Activated B cell treated with CpG ODN at 0.5 μM for 24 hours (primary cell): ENCODE data around the gene BTNL9. TPM values are rescaled to one million over a fixed set of nuclear protein-coding genes. Genes with fewer than 3 reads are reported as not detected.
"Not testable (repeated sequence)": the region's sequence is repeated elsewhere in the genome, so short reads cannot be mapped to it uniquely, and the experiment has no call there.

Source experiments
- ATAC-seq: fragments of 200-7000 bp; cut with Tn5 transposase; one replicate; pipeline ENCODE4 v1.10.0; 2021; ENCODE audit warnings: low read depth, mild to moderate bottlenecking, moderate library complexity
- CTCF ChIA-PET: fragments of 350-600 bp; sonication (Branson Sonifier 250); formaldehyde crosslinking; loops from one replicate; lab custom pipeline; 2021; ENCODE audit warnings: antibody characterized with exemption; lab: Charles Lee
- POLR2A ChIA-PET: fragments of 350-600 bp; sonication (Branson Sonifier 250); formaldehyde crosslinking; loops from one replicate; lab custom pipeline; 2021; ENCODE audit warnings: antibody characterized with exemption; lab: Charles Lee
- DNase-seq: peaks from one replicate; pipeline ENCODE4 v3.0.0; 2022
- H3K27ac Mint-ChIP-seq: one replicate; pipeline ENCODE4 v1.8.0; 2020; ENCODE audit warnings: mixed read lengths
- H3K27me3 Mint-ChIP-seq: one replicate; pipeline ENCODE4 v1.8.0; 2021; ENCODE audit warnings: mixed read lengths
- H3K36me3 Mint-ChIP-seq: one replicate; pipeline ENCODE4 v1.8.0; 2021; ENCODE audit warnings: low read depth, mixed read lengths
- H3K4me1 Mint-ChIP-seq: one replicate; pipeline ENCODE4 v1.8.0; 2021; ENCODE audit warnings: mixed read lengths
- H3K4me3 Mint-ChIP-seq: one replicate; pipeline ENCODE4 v1.8.0; 2020; ENCODE audit warnings: mild to moderate bottlenecking, mixed read lengths
- H3K9me3 Mint-ChIP-seq: one replicate; pipeline ENCODE4 v1.8.0; 2020; ENCODE audit warnings: mixed read lengths
- intact Hi-C: fragments of 100-400 bp; cut with micrococcal nuclease; formaldehyde crosslinking; loops from one replicate; pipeline ENCODE4 v1.15.1; 2024
- total RNA-seq: library from RNA; stranded (reverse); gene quantifications from 2 replicates; pipeline ENCODE4 v1.2.3, GENCODE V29; 2022
- TF ChIP-seq, protein P1 (sequence below): fragments of 200-600 bp; IDR thresholded peaks from one replicate; pipeline ENCODE4 v1.8.0; 2022; ENCODE audit warnings: antibody characterized with exemption, mild to moderate bottlenecking

The BTNL9 gene
- total RNA-seq, 1 donor from 2014 or later: 27.6 TPM

DNA sequence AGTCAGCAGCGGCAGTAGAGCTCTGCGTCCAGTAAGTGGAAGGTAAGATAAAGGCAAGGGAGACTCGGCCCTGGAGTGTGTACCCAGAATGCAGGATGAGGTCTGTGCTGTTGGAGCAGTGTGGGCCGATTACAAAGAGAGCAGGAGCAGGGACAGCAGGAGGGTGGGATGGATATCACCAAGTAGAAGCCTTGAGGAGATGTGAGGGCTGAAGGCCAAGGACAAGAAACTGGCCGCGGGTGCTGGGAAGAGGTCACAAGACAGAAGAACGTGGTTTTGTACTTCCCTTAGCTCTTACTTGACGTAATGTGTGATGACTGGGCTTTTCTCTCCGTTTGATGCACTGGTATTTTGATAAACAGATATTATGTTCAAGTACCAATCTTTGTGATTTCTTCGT lies 47.2 kb downstream of the BTNL9 start:
- ATAC-seq (no peak), DNase-seq (no peak)
- Mint-ChIP-seq H3K27ac (no peak overlapping the region), H3K27me3 (peaks cover 9% of the 10 kb centered on the region), H3K4me3 (no peak overlapping the region), H3K36me3 (no peaks in the 10 kb centered on the region), H3K9me3 (peaks cover 3% of the 10 kb centered on the region), H3K4me1 (no peaks in the 10 kb centered on the region)
- ChIA-PET CTCF (interaction anchor here (1.4 kb wide), 1 partner anchor 219 kb away, joined by 5 read pairs; no protein-coding TSS in a partner anchor), POLR2A (no interaction called here)
- TF ChIP-seq, protein P1, sequence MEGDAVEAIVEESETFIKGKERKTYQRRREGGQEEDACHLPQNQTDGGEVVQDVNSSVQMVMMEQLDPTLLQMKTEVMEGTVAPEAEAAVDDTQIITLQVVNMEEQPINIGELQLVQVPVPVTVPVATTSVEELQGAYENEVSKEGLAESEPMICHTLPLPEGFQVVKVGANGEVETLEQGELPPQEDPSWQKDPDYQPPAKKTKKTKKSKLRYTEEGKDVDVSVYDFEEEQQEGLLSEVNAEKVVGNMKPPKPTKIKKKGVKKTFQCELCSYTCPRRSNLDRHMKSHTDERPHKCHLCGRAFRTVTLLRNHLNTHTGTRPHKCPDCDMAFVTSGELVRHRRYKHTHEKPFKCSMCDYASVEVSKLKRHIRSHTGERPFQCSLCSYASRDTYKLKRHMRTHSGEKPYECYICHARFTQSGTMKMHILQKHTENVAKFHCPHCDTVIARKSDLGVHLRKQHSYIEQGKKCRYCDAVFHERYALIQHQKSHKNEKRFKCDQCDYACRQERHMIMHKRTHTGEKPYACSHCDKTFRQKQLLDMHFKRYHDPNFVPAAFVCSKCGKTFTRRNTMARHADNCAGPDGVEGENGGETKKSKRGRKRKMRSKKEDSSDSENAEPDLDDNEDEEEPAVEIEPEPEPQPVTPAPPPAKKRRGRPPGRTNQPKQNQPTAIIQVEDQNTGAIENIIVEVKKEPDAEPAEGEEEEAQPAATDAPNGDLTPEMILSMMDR: no peak
- intact Hi-C loops: loop anchor here (5.0 kb wide), 1 partner anchor 220 kb away; no protein-coding TSS in a partner anchor

DNA sequence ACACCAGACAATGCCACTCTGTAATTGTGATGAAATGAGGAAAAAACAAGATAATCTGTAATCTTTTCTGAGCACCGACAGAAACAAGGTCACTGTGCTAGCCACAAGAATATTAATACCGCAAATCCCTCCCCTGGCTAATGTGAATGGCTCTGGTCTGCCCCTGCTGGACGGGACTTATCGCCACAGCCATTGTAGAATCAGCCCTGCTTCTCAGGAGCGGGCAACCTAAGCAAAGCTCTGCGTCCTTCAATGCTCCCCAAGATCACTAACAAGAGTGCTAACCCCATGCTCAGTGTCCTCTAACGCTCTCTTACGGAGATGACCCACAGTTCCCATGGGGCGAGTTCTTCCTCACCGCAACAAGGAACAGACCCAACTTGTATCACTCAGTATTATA lies 48.2 kb downstream of the BTNL9 start:
- H3K27me3 Mint-ChIP-seq: peaks cover 10% of the 10 kb centered on the region
- H3K4me1 Mint-ChIP-seq: no peaks in the 10 kb centered on the region

DNA sequence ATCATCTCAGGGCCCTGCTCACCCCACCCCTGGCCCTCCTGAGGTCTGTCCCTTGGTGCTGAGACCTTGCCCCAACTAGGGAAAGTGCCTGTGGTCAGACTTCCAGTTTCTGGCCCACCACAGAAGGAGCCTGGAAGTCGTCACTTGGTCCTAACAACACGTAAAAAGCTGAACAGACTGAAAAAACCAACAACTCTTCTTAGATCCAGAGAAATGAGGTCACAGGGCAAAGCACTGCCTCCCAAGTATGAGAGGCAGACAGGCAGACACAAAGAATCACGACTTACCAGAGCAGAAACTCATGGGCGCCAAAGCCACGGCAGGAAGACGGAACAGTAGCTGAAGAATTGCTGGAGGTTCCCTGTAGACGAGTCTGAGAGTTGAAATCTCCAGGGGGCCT lies 52.4 kb downstream of the BTNL9 start:
- CTCF ChIA-PET: no interaction called here
- POLR2A ChIA-PET: no interaction called here
- Mint-ChIP-seq H3K9me3 (peaks cover 3% of the 10 kb centered on the region), H3K4me1 (no peaks in the 10 kb centered on the region), H3K36me3 (no peaks in the 10 kb centered on the region), H3K27ac (no peak overlapping the region), H3K27me3 (peaks cover 15% of the 10 kb centered on the region), H3K4me3 (no peak overlapping the region)
- TF ChIP-seq, protein P1: no peak
- DNase-seq: no peak
- intact Hi-C loops: no loop called here
- ATAC-seq: no peak

More for the DNA sequence above, 48.2 kb downstream of the BTNL9 start:
- intact Hi-C loops: loop anchor here (5.0 kb wide), 1 partner anchor 221 kb away; no protein-coding TSS in a partner anchor
- H3K9me3 Mint-ChIP-seq: peaks cover 3% of the 10 kb centered on the region
- TF ChIP-seq, protein P1: no peak
- no peak for DNase-seq
- ChIA-PET POLR2A (no interaction called here), CTCF (interaction anchor here (1.4 kb wide), 1 partner anchor 220 kb away, joined by 5 read pairs; no protein-coding TSS in a partner anchor)
- H3K36me3 Mint-ChIP-seq: no peaks in the 10 kb centered on the region
- no peak overlapping the region for H3K4me3 Mint-ChIP-seq
- H3K27ac Mint-ChIP-seq: no peak overlapping the region
- ATAC-seq: no peak

DNA sequence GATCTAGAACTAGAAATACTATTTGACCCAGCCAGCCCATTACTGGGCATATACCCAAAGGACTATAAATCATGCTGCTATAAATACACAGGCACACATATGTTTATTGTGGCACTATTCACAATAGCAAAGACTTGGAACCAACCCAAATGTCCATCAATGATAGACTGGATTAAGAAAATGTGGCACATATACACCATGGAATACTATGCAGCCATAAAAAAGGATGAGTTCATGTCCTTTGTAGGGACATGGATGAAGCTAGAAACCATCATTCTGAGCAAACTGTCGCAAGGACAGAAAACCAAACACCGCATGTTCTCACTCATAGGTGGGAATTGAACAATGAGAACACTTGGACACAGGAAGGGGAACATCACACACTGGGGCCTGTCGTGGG lies 55.1 kb downstream of the BTNL9 start:
- CTCF ChIA-PET, DNase-seq, H3K36me3 Mint-ChIP-seq, H3K27ac Mint-ChIP-seq, H3K4me3 Mint-ChIP-seq, ATAC-seq, H3K9me3 Mint-ChIP-seq, POLR2A ChIA-PET: not testable (repeated sequence)
- intact Hi-C loops: loop anchor here (5.0 kb wide), 1 partner anchor 77 kb away; no protein-coding TSS in a partner anchor
- Mint-ChIP-seq H3K4me1 (peaks cover 10% of the 10 kb centered on the region), H3K27me3 (peaks cover 30% of the 10 kb centered on the region)

DNA sequence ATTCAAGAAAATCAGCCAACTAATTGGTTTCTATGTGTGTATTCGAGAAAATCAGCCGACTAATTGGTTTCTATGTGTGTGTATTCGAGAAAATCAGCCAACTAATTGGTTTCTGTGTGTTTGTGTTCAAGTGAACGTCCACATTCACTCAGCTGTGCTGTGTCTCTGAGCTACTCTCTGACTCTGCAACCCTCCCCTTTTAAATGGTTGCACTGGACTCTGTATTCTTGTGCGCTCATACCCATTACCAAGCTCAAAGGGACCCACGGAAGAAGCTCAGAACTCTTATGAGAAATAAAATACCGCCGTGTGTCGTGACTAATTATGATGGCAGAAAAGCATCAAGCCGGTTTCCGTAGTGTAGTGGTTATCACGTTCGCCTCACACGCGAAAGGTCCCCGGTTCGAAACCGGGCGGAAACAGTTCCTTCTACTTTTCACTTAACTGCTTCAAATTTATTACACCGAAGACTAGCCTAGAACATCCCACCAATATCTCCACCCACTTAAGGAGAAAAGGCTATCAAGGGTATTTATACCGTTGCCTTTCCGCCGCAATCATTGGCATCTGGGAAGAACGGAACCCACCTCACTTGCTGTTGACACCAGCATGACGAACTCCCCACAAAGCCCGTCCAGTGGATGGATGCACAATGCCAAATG lies 56.8 kb downstream of the BTNL9 start:
- H3K9me3 Mint-ChIP-seq, ATAC-seq, CTCF ChIA-PET, POLR2A ChIA-PET, H3K4me3 Mint-ChIP-seq, H3K27ac Mint-ChIP-seq, H3K36me3 Mint-ChIP-seq, DNase-seq: not testable (repeated sequence)
- intact Hi-C loops: loop anchor here (5.0 kb wide), 1 partner anchor 75 kb away; no protein-coding TSS in a partner anchor
- Mint-ChIP-seq H3K4me1 (peaks cover 11% of the 10 kb centered on the region), H3K27me3 (peaks cover 32% of the 10 kb centered on the region)

DNA sequence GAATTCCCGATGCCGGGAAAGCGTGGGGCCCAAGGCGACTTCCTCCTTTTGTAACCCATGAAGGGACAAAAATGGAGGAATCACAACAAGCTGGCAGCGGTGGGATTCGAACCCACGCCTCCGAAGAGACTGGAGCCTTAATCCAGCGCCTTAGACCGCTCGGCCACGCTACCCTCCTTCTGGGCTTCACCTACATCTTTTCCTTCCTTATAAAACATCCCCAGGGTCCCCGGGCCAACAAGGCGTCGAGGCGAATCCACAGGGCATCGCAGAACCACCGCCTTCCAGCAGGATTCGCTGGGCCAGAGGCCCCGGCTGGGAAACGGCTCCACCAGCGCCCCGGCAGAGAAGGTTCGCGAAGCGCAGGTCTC lies 57.3 kb downstream of the BTNL9 start:
- H3K4me3 Mint-ChIP-seq, ATAC-seq, H3K9me3 Mint-ChIP-seq, DNase-seq, POLR2A ChIA-PET, H3K27ac Mint-ChIP-seq, CTCF ChIA-PET, H3K36me3 Mint-ChIP-seq: not testable (repeated sequence)
- intact Hi-C loops: loop anchor here (5.0 kb wide), 1 partner anchor 75 kb away; no protein-coding TSS in a partner anchor
- Mint-ChIP-seq H3K4me1 (peaks cover 11% of the 10 kb centered on the region), H3K27me3 (peaks cover 30% of the 10 kb centered on the region)

DNA sequence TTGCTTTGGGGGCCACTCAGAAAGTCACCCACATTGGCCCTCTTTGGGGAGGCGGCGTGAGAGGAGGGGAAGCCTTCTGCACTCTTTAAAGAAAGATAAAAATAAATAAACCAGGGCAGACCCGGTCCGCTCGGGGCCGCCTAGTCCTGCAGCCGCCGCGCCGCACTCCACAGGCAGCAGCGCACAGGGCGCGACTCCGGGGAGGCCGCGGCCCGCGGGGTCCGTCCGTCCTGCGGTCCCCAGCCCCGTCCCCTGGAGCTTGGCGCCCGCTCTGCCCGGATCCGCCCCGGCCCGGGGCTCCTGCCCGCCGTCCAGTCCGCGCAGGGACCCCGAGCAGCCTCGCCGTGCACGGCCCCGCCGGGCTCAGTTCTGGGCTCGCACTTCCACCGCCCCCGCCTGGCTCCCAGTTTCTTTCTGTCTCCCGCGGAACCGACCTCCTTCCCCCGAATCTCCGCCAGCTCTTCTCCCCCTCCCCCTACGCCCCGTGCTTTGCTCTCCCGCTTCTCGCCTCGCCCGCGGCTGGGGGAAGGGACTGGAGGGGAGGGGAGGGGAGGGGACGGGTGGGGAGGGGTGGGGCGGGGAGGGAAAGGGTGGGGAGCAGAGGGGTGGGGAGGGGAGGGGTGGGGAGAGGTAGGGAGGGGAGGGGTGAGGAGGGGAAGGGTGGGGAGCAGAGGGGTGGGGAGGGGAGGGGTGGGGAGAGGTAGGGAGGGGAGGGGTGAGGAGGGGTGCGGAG lies 57.9 kb downstream of the BTNL9 start:
- CTCF ChIA-PET, H3K36me3 Mint-ChIP-seq, H3K4me3 Mint-ChIP-seq, ATAC-seq, POLR2A ChIA-PET, H3K9me3 Mint-ChIP-seq, H3K27ac Mint-ChIP-seq, DNase-seq: not testable (repeated sequence)
- peaks cover 11% of the 10 kb centered on the region for H3K4me1 Mint-ChIP-seq
- intact Hi-C loops: loop anchor here (5.0 kb wide), 1 partner anchor 74 kb away; no protein-coding TSS in a partner anchor
- H3K27me3 Mint-ChIP-seq: peaks cover 26% of the 10 kb centered on the region
